GM19025 (cell line): Measurements from ENCODE around the gene RPL31.
"Not testable (repeated sequence)": the region's sequence is repeated elsewhere in the genome, so short reads cannot be mapped to it uniquely, and the experiment has no call there.

Experiments used
- ATAC-seq: cut with Tn5 transposase; IDR thresholded peaks from one replicate; pipeline ENCODE4 v1.9.1; 2021; ENCODE audit warnings: mild to moderate bottlenecking, low read depth, moderate library complexity; ENCODE audit not compliant: unreplicated experiment

RPL31 gene

GRCh38 chr2:101023327-101024107 lies 21.4 kb downstream of the RPL31 start:
- ATAC-seq, result no peak

- ATAC-seq, result no peak
Observed at GRCh38 chr2:101025561-101025960, 23.5 kb downstream of the RPL31 start.

- no peak for ATAC-seq
Observed at GRCh38 chr2:101026253-101026701, 24.2 kb downstream of the RPL31 start.

- no peak for ATAC-seq
Observed at GRCh38 chr2:101026923-101027469, 24.9 kb downstream of the RPL31 start.

GRCh38 chr2:101027852-101028251 lies 25.8 kb downstream of the RPL31 start:
- no peak for ATAC-seq

- ATAC-seq, result no peak
Observed at GRCh38 chr2:101030866-101031554, 28.9 kb downstream of the RPL31 start.

- no peak for ATAC-seq
Observed at GRCh38 chr2:101032084-101032776, 30.1 kb downstream of the RPL31 start.

- no peak for ATAC-seq
Observed at GRCh38 chr2:101036562-101036961, 34.5 kb downstream of the RPL31 start.

- ATAC-seq, result no peak
Observed at GRCh38 chr2:101037161-101037755, 35.2 kb downstream of the RPL31 start.

GRCh38 chr2:101038455-101039255 lies 36.6 kb downstream of the RPL31 start:
- ATAC-seq, result no peak

- ATAC-seq, result no peak
Observed at GRCh38 chr2:101040072-101040471, 38.0 kb downstream of the RPL31 start.

GRCh38 chr2:101040761-101041160 lies 38.7 kb downstream of the RPL31 start:
- no peak for ATAC-seq

GRCh38 chr2:101041413-101041812 lies 39.3 kb downstream of the RPL31 start:
- no peak for ATAC-seq

- no peak for ATAC-seq
Observed at GRCh38 chr2:101045330-101045729, 43.2 kb downstream of the RPL31 start.

GRCh38 chr2:101047075-101047766 lies 45.1 kb downstream of the RPL31 start:
- no peak for ATAC-seq

GRCh38 chr2:101047774-101048173 lies 45.7 kb downstream of the RPL31 start:
- ATAC-seq, result no peak

- ATAC-seq, result no peak
Observed at GRCh38 chr2:101048756-101049155, 46.7 kb downstream of the RPL31 start.

GRCh38 chr2:101050886-101051285 lies 48.8 kb downstream of the RPL31 start:
- not testable (repeated sequence) for ATAC-seq

- ATAC-seq, result no peak
Observed at GRCh38 chr2:101052147-101052546, 50.1 kb downstream of the RPL31 start.
